GM23338 (cell line): Measurements from ENCODE around the gene PRDM11. TPM values are rescaled to one million over a fixed set of nuclear protein-coding genes. Genes with fewer than 3 reads are reported as not detected.

Source experiments
- ATAC-seq: fragments of 200-7000 bp; cut with Tn5 transposase; 3 replicates; pipeline ENCODE4 v1.9.1; 2020
- DNase-seq: peaks from one replicate; pipeline ENCODE4 v3.0.0-alpha.2; 2015; ENCODE audit warnings: low spot score
- H2AFZ ChIP-seq: fragments of 200-600 bp; sonication (generic); 2 replicates; pipeline ENCODE4 v1.8.0; 2016; ENCODE audit warnings: antibody characterized with exemption, mild to moderate bottlenecking, moderate library complexity
- H3F3A ChIP-seq: fragments of 200-600 bp; sonication (generic); replicated peaks from 2 replicates; pipeline ENCODE4 v1.8.0; 2017; ENCODE audit warnings: antibody characterized with exemption, mixed run types, low read depth
- H3K27ac ChIP-seq: fragments of 200-600 bp; sonication (generic); 2 replicates; pipeline ENCODE4 v1.6.1; 2016; ENCODE audit warnings: low read depth
- H3K27me3 ChIP-seq: fragments of 200-600 bp; sonication (generic); 2 replicates; pipeline ENCODE4 v1.8.0; 2016; ENCODE audit warnings: mild to moderate bottlenecking, mixed run types, moderate library complexity; ENCODE audit not compliant: insufficient read depth
- H3K36me3 ChIP-seq: fragments of 200-600 bp; sonication (generic); 2 replicates; pipeline ENCODE4 v1.8.0; 2016; ENCODE audit warnings: mild to moderate bottlenecking; ENCODE audit not compliant: insufficient read depth
- H3K4me1 ChIP-seq: fragments of 200-600 bp; sonication (generic); 2 replicates; pipeline ENCODE4 v1.8.0; 2016; ENCODE audit warnings: mild to moderate bottlenecking, moderate library complexity; ENCODE audit not compliant: insufficient read depth
- H3K4me2 ChIP-seq: fragments of 200-600 bp; sonication (generic); 2 replicates; pipeline ENCODE4 v1.7.1; 2017; ENCODE audit warnings: mixed run types
- H3K4me3 ChIP-seq: fragments of 200-600 bp; sonication (generic); 2 replicates; pipeline ENCODE4 v1.6.1; 2016; ENCODE audit warnings: mixed run types
- H3K79me2 ChIP-seq: fragments of 200-600 bp; sonication (generic); replicated peaks from 2 replicates; pipeline ENCODE4 v1.8.0; 2017; ENCODE audit warnings: mild to moderate bottlenecking; ENCODE audit not compliant: insufficient read depth
- H3K9me2 ChIP-seq: fragments of 200-600 bp; sonication (generic); 2 replicates; pipeline ENCODE4 v1.8.0; 2017; ENCODE audit not compliant: insufficient read depth
- H4K20me1 ChIP-seq: fragments of 200-600 bp; sonication (generic); replicated peaks from 2 replicates; pipeline ENCODE4 v1.8.0; 2017; ENCODE audit warnings: mild to moderate bottlenecking; ENCODE audit not compliant: insufficient read depth
- H3K27ac Mint-ChIP-seq: 2 replicates; pipeline ENCODE4 v1.8.0; 2020; ENCODE audit warnings: inconsistent platforms, mild to moderate bottlenecking, moderate library complexity, mixed read lengths
- H3K27me3 Mint-ChIP-seq: 3 replicates; pipeline ENCODE4 v1.8.0; 2022; ENCODE audit warnings: low read depth, mild to moderate bottlenecking, moderate library complexity, mixed read lengths, inconsistent platforms; ENCODE audit not compliant: insufficient read depth, poor library complexity
- H3K36me3 Mint-ChIP-seq: 3 replicates; pipeline ENCODE4 v1.8.0; 2021; ENCODE audit warnings: low read depth, mild to moderate bottlenecking, inconsistent platforms, moderate library complexity, mixed read lengths
- H3K4me1 Mint-ChIP-seq: 3 replicates; pipeline ENCODE4 v1.8.0; 2020; ENCODE audit warnings: mild to moderate bottlenecking, inconsistent platforms, mixed read lengths
- H3K4me3 Mint-ChIP-seq: 3 replicates; pipeline ENCODE4 v1.8.0; 2021; ENCODE audit warnings: moderate library complexity, mild to moderate bottlenecking, inconsistent platforms, mixed read lengths
- H3K9me3 Mint-ChIP-seq: 3 replicates; pipeline ENCODE4 v1.8.0; 2020; ENCODE audit warnings: moderate library complexity, mild to moderate bottlenecking, inconsistent platforms, mixed read lengths
- CREB1 ChIP-seq: fragments of 250-450 bp; sonication (Bioruptor Pico); IDR thresholded peaks from 2 replicates; pipeline ENCODE4 v1.5.0; 2020; ENCODE audit warnings: low read depth, mild to moderate bottlenecking, moderate library complexity
- CTCF ChIP-seq, 2 experiments: fragments of 200-600 bp in 1 of 2; sonication (generic) in 1 of 2; conservative IDR thresholded peaks; 2 replicates each; pipeline versions ENCODE4 v1.5.1 to v1.6.1; 2016 to 2017; ENCODE audit warnings: antibody characterized with exemption in 2 of 2, low read depth in 2 of 2, mild to moderate bottlenecking in 2 of 2, moderate library complexity in 1 of 2
- EZH2phosphoT487 ChIP-seq: fragments of 200-600 bp; sonication (generic); IDR thresholded peaks from one replicate; pipeline ENCODE4 v1.8.1; 2018; ENCODE audit warnings: antibody characterized with exemption; ENCODE audit not compliant: unreplicated experiment
- JUNB ChIP-seq: IDR thresholded peaks from one replicate; pipeline ENCODE4 v1.6.1; 2016; ENCODE audit warnings: antibody characterized with exemption; ENCODE audit not compliant: unreplicated experiment
- NANOG ChIP-seq: IDR thresholded peaks from 2 replicates; pipeline ENCODE4 v1.6.1; 2016; ENCODE audit warnings: antibody characterized with exemption, borderline replicate concordance
- REST ChIP-seq: IDR thresholded peaks from one replicate; pipeline ENCODE4 v1.6.1; 2018; ENCODE audit warnings: antibody characterized with exemption; ENCODE audit not compliant: unreplicated experiment
- STAT1 ChIP-seq: IDR thresholded peaks from one replicate; pipeline ENCODE4 v1.6.1; 2016; ENCODE audit warnings: antibody characterized with exemption; ENCODE audit not compliant: unreplicated experiment
- ZNF114 ChIP-seq: fragments of 250-450 bp; sonication (Bioruptor Pico); IDR thresholded peaks from 2 replicates; pipeline ENCODE4 v1.5.0; 2020; ENCODE audit warnings: mild to moderate bottlenecking, moderate library complexity
- ZNF331 ChIP-seq: fragments of 250-450 bp; sonication (Bioruptor Pico); IDR thresholded peaks from 2 replicates; pipeline ENCODE4 v1.5.0; 2020; ENCODE audit warnings: low read depth, mild to moderate bottlenecking, moderate library complexity
- polyA plus RNA-seq: library from polyadenylated mRNA; unstranded; fragments of >200 nt; fragmentation: Nextera tagmentation; extraction: Ambion mirVana; gene quantifications from 2 replicates; pipeline ENCODE4 v1.2.1, GENCODE V29; 2016
- total RNA-seq: library from RNA; depleted of rRNA; stranded (reverse); fragments of >200 nt; shearing (Covaris generic); gene quantifications from 2 replicates; pipeline ENCODE4 v1.2.3, GENCODE V29; 2014

Gene PRDM11
- total and polyA plus RNA-seq, 2 experiments from 2014 or later = 0.97 to 10.4 TPM

DNA sequence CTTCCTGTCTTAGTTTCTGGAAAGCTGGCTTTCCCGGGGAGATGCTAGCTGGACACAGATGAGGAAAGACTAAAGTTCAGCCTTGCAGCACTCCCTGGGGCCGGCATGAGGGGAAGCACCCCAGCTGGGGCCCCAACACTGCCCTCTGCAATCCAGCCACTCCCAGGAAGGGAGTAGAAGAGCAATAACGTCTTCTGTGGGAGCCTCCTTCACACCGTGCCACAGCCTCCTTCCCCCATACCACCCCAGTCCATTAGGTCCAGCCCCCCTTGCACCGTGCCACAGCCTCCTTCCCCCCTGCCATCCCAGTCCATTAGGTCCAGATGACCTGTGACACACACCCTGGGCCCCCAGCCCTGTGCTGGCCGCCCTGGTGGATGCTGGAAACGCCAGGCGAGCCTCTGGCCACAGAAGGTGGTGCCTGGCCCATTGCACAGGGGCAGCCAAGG is 44.1 kb upstream of the PRDM11 start:
- H3K36me3 ChIP-seq = no peaks in the 10 kb centered on the region
- DNase-seq (no peak), ATAC-seq (no peak; the same call in 2 of the 3 replicates)
- no peaks in the 10 kb centered on the region for H4K20me1 ChIP-seq
- Mint-ChIP-seq H3K9me3 (no peaks in the 10 kb centered on the region; the same call in 2 of the 3 replicates), H3K27ac (no peak overlapping the region), H3K4me1 (peaks cover 18% of the 10 kb centered on the region), H3K36me3 (no peaks in the 10 kb centered on the region), H3K4me3 (no peak overlapping the region), H3K27me3 (peaks cover 19% of the 10 kb centered on the region)
- no peak overlapping the region for H3K4me3 ChIP-seq
- no peaks in the 10 kb centered on the region for H3K79me2 ChIP-seq
- no peaks in the 10 kb centered on the region for H3F3A ChIP-seq
- H3K4me2 ChIP-seq = no peak overlapping the region
- H2AFZ ChIP-seq = 0 out of 2 replicates have a peak overlapping the region, but pooled peaks have one; percentile 69
- no peak overlapping the region for H3K27ac ChIP-seq
- H3K4me1 ChIP-seq = peaks cover 5% of the 10 kb centered on the region; the same call in 1 of the 2 replicates
- H3K27me3 ChIP-seq = no peaks in the 10 kb centered on the region
- TF ChIP-seq JUNB (no peak), NANOG (no peak), ZNF114 (CRISPR knock-in tag) (no peak), STAT1 (no peak), REST (no peak), ZNF331 (no peak), CREB1 (CRISPR knock-in tag) (no peak), EZH2phosphoT487 (no peak), CTCF (conservative IDR thresholded peaks at IDR 0.05; ENCODE audit: low read depth in 2 of 2) (no peak)
- H3K9me2 ChIP-seq = no peaks in the 10 kb centered on the region

GRCh38 chr11:45102810-45103621 is 43.4 kb upstream of the PRDM11 start:
- no peaks in the 10 kb centered on the region for H3K79me2 ChIP-seq
- no peak overlapping the region for H3K4me3 Mint-ChIP-seq
- no peak overlapping the region for H3K27ac ChIP-seq
- TF ChIP-seq EZH2phosphoT487 = no peak
- TF ChIP-seq CTCF (conservative IDR thresholded peaks at IDR 0.05; ENCODE audit: low read depth in 2 of 2) = peak; percentile 98 to 99
- no peaks in the 10 kb centered on the region for H3K9me2 ChIP-seq
- H3K36me3 ChIP-seq = no peaks in the 10 kb centered on the region
- peak; percentile 39 for ATAC-seq
- no peak overlapping the region for H3K27ac Mint-ChIP-seq
- peaks cover 5% of the 10 kb centered on the region; the same call in 1 of the 2 replicates for H3K4me1 ChIP-seq
- H4K20me1 ChIP-seq = no peaks in the 10 kb centered on the region
- 0 out of 2 replicates have a peak overlapping the region, but pooled peaks have one; percentile 69 for H2AFZ ChIP-seq
- no peak overlapping the region for H3K4me2 ChIP-seq
- H3K27me3 ChIP-seq = no peaks in the 10 kb centered on the region
- peaks cover 18% of the 10 kb centered on the region for H3K4me1 Mint-ChIP-seq
- peak; percentile 84 for DNase-seq
- no peaks in the 10 kb centered on the region for H3K36me3 Mint-ChIP-seq
- peaks cover 17% of the 10 kb centered on the region for H3K27me3 Mint-ChIP-seq
- no peaks in the 10 kb centered on the region; the same call in 2 of the 3 replicates for H3K9me3 Mint-ChIP-seq
- no peaks in the 10 kb centered on the region for H3F3A ChIP-seq
- no peak overlapping the region for H3K4me3 ChIP-seq
